Esophagus mucosa (tissue), 1 donor: ENCODE results near the gene GREB1L. TPM values are rescaled to one million over a fixed set of nuclear protein-coding genes. Genes with fewer than 3 reads are reported as not detected.

ENCODE experiments used
- total RNA-seq: library from RNA; stranded (reverse); gene quantifications from one replicate; pipeline ENCODE4 v1.2.4, GENCODE V29; 2023
- donor health status: DM: yes; HTN: yes; CAD: no.

Gene GREB1L
- total RNA-seq, 1 donor from 2014 or later, result not detected

Other genes starting within 250 kb of the GREB1L start
- 16.8 TPM for gene ROCK1, start 130.4 kb upstream of the GREB1L start, total RNA-seq